Body of pancreas (tissue), 4 donors: ENCODE results near the gene GJB3.

Experiments
- POLR2A ChIP-seq, 3 donors: fragments of 450-650 bp; IDR thresholded peaks; one replicate each; pipeline ENCODE4 v1.6.1; 2016; ENCODE audit warnings: antibody characterized with exemption in 3 of 3, mild to moderate bottlenecking in 2 of 3
- TF ChIP-seq, protein P1 (sequence below), 7 experiments: fragments of 450-650 bp in 4 of 7; fragments of 200-600 bp in 3 of 7; sonication (generic) in 3 of 7; IDR thresholded peaks; one replicate each; pipeline ENCODE4 v1.5.1; 2016 to 2019; ENCODE audit warnings: antibody characterized with exemption in 7 of 7

DNA sequence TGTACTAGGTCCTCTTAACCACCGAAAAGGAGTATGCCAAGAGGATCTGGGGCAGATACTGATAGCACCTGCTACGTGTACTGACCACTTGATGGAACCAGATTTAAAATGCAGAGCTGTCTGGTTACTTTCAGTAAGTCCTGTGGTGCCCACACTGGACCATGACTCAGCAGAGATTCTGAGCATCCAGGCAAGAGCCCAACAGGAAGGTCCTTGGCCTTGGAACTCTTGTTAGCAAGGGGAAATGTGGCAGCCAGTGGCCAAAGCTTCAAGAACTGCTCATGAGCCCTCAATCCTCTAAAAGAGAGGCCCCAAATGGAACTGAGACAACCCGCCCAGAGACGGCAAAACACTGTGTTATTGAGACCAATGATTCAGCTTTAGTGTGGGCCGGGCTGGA lies 30.4 kb upstream of the GJB3 start:
- TF ChIP-seq, protein P1, sequence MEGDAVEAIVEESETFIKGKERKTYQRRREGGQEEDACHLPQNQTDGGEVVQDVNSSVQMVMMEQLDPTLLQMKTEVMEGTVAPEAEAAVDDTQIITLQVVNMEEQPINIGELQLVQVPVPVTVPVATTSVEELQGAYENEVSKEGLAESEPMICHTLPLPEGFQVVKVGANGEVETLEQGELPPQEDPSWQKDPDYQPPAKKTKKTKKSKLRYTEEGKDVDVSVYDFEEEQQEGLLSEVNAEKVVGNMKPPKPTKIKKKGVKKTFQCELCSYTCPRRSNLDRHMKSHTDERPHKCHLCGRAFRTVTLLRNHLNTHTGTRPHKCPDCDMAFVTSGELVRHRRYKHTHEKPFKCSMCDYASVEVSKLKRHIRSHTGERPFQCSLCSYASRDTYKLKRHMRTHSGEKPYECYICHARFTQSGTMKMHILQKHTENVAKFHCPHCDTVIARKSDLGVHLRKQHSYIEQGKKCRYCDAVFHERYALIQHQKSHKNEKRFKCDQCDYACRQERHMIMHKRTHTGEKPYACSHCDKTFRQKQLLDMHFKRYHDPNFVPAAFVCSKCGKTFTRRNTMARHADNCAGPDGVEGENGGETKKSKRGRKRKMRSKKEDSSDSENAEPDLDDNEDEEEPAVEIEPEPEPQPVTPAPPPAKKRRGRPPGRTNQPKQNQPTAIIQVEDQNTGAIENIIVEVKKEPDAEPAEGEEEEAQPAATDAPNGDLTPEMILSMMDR (IDR thresholded peaks at IDR 0.05) = no peak
- no peak for TF ChIP-seq POLR2A (IDR thresholded peaks at IDR 0.05)
